Measurements from ENCODE around the gene AKR7A2. TPM values are rescaled to one million over a fixed set of nuclear protein-coding genes. Genes with fewer than 3 reads are reported as not detected.
A peak's percentile ranks its signal among the peaks of the same experiment; 100 is the strongest.

AKR7A2 gene
- total RNA-seq, 4 donors from 2014 or later, result 51.6 to 73.6 (median 59.0) TPM

DNA sequence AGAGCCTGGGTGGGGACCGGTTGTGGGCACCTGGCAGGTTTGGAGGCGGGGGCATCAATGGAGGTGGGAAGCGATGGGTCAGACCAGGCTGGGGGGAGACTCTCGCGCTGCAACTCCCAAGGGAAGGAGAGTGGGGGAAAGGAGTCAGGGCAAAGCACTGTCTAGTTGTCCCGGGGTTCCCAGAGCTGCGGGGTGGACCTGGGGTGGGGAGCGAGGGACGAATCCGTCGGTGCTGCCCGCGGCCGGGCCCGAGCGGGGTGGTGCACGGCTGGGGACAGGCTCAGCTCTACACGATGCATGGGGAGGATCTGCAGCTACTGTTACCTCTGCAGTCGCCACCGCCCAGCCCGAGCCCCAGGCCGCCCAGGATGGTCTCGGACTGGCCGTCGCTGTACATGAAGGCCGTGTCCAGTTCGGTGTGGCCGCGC is 427 bp downstream of the AKR7A2 start:
- DNase-seq (ENCODE audit: low spot score), result no peak
- ATAC-seq (ENCODE audit: low FRiP score), result peak; percentile 20
- TF ChIP-seq, protein P1, sequence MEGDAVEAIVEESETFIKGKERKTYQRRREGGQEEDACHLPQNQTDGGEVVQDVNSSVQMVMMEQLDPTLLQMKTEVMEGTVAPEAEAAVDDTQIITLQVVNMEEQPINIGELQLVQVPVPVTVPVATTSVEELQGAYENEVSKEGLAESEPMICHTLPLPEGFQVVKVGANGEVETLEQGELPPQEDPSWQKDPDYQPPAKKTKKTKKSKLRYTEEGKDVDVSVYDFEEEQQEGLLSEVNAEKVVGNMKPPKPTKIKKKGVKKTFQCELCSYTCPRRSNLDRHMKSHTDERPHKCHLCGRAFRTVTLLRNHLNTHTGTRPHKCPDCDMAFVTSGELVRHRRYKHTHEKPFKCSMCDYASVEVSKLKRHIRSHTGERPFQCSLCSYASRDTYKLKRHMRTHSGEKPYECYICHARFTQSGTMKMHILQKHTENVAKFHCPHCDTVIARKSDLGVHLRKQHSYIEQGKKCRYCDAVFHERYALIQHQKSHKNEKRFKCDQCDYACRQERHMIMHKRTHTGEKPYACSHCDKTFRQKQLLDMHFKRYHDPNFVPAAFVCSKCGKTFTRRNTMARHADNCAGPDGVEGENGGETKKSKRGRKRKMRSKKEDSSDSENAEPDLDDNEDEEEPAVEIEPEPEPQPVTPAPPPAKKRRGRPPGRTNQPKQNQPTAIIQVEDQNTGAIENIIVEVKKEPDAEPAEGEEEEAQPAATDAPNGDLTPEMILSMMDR (IDR thresholded peaks at IDR 0.05), result no peak

DNA sequence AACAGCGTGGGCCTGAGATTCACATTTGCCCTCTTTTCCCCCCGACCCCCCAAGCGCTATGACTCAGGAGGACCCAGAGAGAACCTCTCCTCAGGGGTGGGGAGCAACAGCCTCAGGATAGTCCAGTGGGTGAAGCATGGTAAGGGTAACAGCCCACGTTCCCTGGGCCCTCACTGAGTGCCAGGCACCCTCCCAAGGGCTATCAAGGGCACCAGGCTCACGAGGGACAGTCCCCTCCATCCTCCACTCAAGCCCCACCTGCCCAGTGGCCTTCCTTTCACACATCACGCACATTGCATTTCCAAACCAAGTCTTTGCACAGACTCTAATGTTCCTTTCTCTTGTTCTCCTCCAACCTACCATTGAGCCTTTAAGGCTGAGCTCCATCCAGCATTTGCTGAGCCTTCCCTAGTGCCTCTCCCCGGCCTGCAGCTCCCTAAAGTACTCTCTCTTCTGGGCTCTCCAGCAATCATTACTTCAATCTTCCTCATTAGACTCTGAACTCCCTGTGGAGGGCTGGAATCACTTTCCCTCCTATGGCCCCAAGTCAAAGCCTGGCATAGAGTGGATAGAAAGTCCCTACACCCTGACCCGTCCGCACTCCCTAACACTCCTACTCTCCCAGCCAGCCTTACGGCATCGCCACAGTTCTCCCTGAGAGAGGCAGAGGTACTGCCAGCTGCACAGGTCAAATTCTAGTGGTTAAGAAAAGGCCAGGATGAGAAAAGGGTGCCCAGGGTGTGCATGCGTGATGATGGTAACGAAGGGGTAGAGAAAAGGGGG is 1.0 kb downstream of the AKR7A2 start:
- TF ChIP-seq, protein P1 (IDR thresholded peaks at IDR 0.05), result no peak
- ATAC-seq (ENCODE audit: low FRiP score), result no peak
- DNase-seq (ENCODE audit: low spot score), result no peak

DNA sequence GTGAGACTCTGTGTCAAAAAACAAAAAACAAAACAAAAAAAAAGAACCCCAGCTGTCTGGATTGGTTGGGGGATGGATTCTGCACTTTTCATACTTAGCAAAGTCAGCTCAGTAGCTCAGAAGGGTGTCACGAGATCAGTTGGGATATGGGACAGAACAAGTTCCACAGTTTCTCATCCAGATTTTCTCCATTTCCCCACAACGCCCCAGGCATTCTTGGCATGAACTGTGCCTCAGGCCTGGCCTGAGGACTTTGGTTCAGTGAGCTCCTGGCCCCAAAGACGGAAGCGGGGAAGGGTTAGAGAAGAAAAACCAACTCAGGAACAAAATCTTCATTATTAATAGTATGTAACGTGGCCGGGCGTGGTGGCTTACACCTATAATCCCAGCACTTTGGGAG is 1.9 kb downstream of the AKR7A2 start:
- no peak for ATAC-seq (ENCODE audit: low FRiP score)
- no peak for DNase-seq (ENCODE audit: low spot score)
- TF ChIP-seq, protein P1 (IDR thresholded peaks at IDR 0.05), result no peak

DNA sequence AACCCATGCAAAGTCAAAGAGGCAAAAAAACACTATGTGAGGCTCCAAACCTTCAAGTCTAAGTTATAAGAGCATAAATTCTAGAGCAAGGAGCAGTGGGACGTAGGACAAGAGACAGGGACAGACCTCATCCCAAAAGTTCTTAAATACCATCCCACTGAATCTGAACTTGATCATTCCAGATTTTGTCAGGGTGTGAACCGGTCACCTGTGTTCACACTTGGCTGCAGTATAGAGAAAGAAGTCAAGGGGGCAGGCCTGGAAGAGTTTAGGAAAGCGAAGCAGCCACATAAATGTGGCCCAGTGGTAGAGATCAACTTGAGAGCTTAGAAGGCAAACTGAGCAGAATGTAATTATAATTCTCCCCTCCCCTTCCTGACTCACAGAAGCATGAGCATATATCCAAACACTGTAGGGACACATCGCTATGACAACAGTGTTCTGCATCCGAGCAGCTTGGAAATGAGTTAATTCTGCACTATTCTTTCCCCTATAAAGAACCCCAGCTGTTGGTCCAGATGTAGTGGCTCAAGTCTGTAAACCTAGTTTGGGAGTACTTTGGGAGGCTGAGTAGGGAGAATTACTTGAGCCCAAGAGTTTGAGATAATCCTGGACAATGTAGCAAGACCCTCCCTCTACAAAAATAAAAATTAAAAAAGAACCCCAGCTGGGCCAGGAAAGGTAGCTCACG is 2.7 kb downstream of the AKR7A2 start:
- TF ChIP-seq, protein P1 (IDR thresholded peaks at IDR 0.05), result no peak
- DNase-seq (ENCODE audit: low spot score) (no peak), ATAC-seq (ENCODE audit: low FRiP score) (no peak)

DNA sequence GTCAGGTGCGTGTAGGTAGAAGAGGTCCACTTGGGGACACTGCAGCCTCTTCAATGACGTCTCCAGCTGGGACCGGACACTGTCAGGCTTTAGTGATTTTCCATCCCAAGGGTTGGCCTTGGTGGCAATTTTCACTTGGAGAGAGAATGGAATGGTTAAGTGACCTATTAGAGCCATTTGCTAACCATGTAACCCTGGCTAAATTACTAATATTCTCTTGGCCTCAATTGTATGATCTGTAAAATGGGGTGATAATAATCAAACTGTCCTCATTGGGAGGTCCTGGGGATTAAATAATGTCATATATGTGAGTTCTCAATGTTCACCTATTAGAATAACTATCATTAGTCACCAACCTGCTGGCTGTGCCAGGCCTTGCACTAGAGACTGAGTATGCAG is 3.4 kb downstream of the AKR7A2 start:
- TF ChIP-seq, protein P1 (IDR thresholded peaks at IDR 0.05), result no peak
- ATAC-seq (ENCODE audit: low FRiP score) (no peak), DNase-seq (ENCODE audit: low spot score) (no peak)

DNA sequence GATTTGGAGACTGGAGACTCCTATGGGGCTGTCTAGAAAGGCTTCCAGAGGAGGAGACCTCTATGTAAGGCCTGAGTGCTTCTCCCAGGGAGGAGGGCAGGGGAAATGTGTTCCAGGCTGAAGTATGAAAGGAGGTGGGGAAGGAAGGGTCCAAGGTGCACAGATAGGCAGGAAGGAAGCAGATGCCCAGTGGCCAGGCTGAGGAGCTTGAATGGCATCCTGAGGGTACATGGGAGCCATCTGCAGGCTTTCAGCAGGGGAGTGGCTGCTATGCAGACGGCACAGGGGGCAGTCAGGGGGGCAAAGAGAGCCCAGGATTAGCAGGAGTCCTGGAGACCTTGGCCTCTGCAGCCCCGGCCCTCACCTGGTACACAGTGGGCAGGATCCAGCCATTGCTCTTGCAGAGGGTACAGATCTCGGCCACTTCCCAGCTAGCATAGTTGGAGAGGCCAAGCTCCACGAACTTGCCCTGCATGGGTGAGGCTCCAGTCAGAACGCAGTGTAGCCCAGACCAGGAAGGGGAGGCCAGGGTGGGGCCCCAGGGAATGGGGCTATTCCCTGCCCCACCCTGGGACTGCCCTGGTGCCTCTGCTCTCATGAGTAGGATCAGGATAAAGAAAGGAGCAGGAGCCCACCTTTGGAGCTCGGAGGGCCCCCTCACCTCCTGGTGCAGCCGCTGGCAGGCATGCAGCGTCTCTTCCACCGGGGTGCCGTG is 4.0 kb downstream of the AKR7A2 start:
- no peak for DNase-seq (ENCODE audit: low spot score)
- ATAC-seq (ENCODE audit: low FRiP score), result no peak
- TF ChIP-seq, protein P1 (IDR thresholded peaks at IDR 0.05), result no peak

All from omental fat pad (tissue), 4 donors.